ENCODE measurements around the gene TOGARAM2.

Gene TOGARAM2

GRCh38 chr2:29006980-29007301 is 25.8 kb downstream of the TOGARAM2 start:
- no peaks in the 10 kb centered on the region for H3K36me3 ChIP-seq (ENCODE audit: control insufficient read depth, insufficient read depth, low read length)
- no peak for TF ChIP-seq CTCF (IDR thresholded peaks at IDR 0.05)
- no peaks in the 10 kb centered on the region for H3K27me3 ChIP-seq (ENCODE audit: control insufficient read depth, insufficient read depth, low read length)
- H3K4me3 ChIP-seq (ENCODE audit: low read depth, low read length), result no peak overlapping the region
- H2AFZ ChIP-seq, result no peak overlapping the region
- no peaks in the 10 kb centered on the region for H3K9me3 ChIP-seq (ENCODE audit: control insufficient read depth, low read length)
- no peaks in the 10 kb centered on the region for H3K4me1 ChIP-seq
- no peaks in the 10 kb centered on the region for H3K79me2 ChIP-seq
- no peak overlapping the region for H3K9ac ChIP-seq
- no peak overlapping the region for H3K4me2 ChIP-seq (ENCODE audit: low read length)
- no peak overlapping the region for H3K27ac ChIP-seq

GRCh38 chr2:29009270-29009669 is 28.2 kb downstream of the TOGARAM2 start:
- H3K4me1 ChIP-seq, result no peaks in the 10 kb centered on the region
- H3K27ac ChIP-seq, result no peak overlapping the region
- no peaks in the 10 kb centered on the region for H3K27me3 ChIP-seq (ENCODE audit: control insufficient read depth, insufficient read depth, low read length)
- no peak for TF ChIP-seq CTCF (IDR thresholded peaks at IDR 0.05)
- H3K9ac ChIP-seq, result no peak overlapping the region
- H3K4me2 ChIP-seq (ENCODE audit: low read length), result no peak overlapping the region
- H3K79me2 ChIP-seq, result no peaks in the 10 kb centered on the region
- no peak overlapping the region for H3K4me3 ChIP-seq (ENCODE audit: low read depth, low read length)
- no peak overlapping the region for H2AFZ ChIP-seq
- H3K36me3 ChIP-seq (ENCODE audit: control insufficient read depth, insufficient read depth, low read length), result no peaks in the 10 kb centered on the region
- H3K9me3 ChIP-seq (ENCODE audit: control insufficient read depth, low read length), result no peaks in the 10 kb centered on the region

GRCh38 chr2:29009711-29010677 is 28.9 kb downstream of the TOGARAM2 start:
- Histone ChIP-seq H3K27me3 (ENCODE audit: control insufficient read depth, insufficient read depth, low read length) (no peaks in the 10 kb centered on the region), H2AFZ (no peak overlapping the region), H3K9ac (no peak overlapping the region), H3K9me3 (ENCODE audit: control insufficient read depth, low read length) (no peaks in the 10 kb centered on the region), H3K27ac (no peak overlapping the region), H3K4me3 (ENCODE audit: low read depth, low read length) (no peak overlapping the region), H3K79me2 (no peaks in the 10 kb centered on the region), H3K4me1 (no peaks in the 10 kb centered on the region), H3K4me2 (ENCODE audit: low read length) (no peak overlapping the region), H3K36me3 (ENCODE audit: control insufficient read depth, insufficient read depth, low read length) (no peaks in the 10 kb centered on the region)
- TF ChIP-seq CTCF (IDR thresholded peaks at IDR 0.05), result no peak

- Histone ChIP-seq H3K27me3 (ENCODE audit: control insufficient read depth, insufficient read depth, low read length) (no peaks in the 10 kb centered on the region), H3K27ac (no peak overlapping the region), H3K9me3 (ENCODE audit: control insufficient read depth, low read length) (no peaks in the 10 kb centered on the region), H3K4me1 (no peaks in the 10 kb centered on the region), H3K79me2 (no peaks in the 10 kb centered on the region), H3K4me2 (ENCODE audit: low read length) (no peak overlapping the region), H3K9ac (no peak overlapping the region), H3K36me3 (ENCODE audit: control insufficient read depth, insufficient read depth, low read length) (no peaks in the 10 kb centered on the region), H2AFZ (no peak overlapping the region), H3K4me3 (ENCODE audit: low read depth, low read length) (no peak overlapping the region)
- TF ChIP-seq CTCF (IDR thresholded peaks at IDR 0.05), result no peak
Observed at GRCh38 chr2:29010946-29011345, 29.8 kb downstream of the TOGARAM2 start.
